Measurements from ENCODE around the gene CFAP298. TPM values are rescaled to one million over a fixed set of nuclear protein-coding genes. Genes with fewer than 3 reads are reported as not detected.

The CFAP298 gene
- total and polyA plus RNA-seq, 2 donors (not counting 1 experiment from before 2014, with no cell fraction given), result 22.0 to 29.2 TPM

GRCh38 chr21:32567626-32568025 is 44.6 kb downstream of the CFAP298 start:
- Mint-ChIP-seq H3K4me3 (no peak overlapping the region), H3K27me3 (peaks cover 35% of the 10 kb centered on the region), H3K4me1 (peaks cover 10% of the 10 kb centered on the region), H3K9me3 (ENCODE audit: insufficient read depth) (peaks cover 8% of the 10 kb centered on the region), H3K27ac (no peak overlapping the region)
- H3K9ac ChIP-seq (ENCODE audit: low read length), result no peak overlapping the region
- H3K4me3 ChIP-seq (ENCODE audit: control extremely low read depth in 1 of 5, extremely low read depth in 1 of 5, insufficient read depth in 1 of 5, low read depth in 2 of 5, low read length in 4 of 5), result no peak overlapping the region
- peaks cover 0 to 17% (median 9%) of the 10 kb centered on the region in 4 experiments for H3K27me3 ChIP-seq (replicated peaks in 1 of 4; ENCODE audit: control extremely low read depth in 1 of 4, control insufficient read depth in 3 of 4, insufficient read depth in 4 of 4, low read length in 3 of 4)
- TF ChIP-seq, protein P1, sequence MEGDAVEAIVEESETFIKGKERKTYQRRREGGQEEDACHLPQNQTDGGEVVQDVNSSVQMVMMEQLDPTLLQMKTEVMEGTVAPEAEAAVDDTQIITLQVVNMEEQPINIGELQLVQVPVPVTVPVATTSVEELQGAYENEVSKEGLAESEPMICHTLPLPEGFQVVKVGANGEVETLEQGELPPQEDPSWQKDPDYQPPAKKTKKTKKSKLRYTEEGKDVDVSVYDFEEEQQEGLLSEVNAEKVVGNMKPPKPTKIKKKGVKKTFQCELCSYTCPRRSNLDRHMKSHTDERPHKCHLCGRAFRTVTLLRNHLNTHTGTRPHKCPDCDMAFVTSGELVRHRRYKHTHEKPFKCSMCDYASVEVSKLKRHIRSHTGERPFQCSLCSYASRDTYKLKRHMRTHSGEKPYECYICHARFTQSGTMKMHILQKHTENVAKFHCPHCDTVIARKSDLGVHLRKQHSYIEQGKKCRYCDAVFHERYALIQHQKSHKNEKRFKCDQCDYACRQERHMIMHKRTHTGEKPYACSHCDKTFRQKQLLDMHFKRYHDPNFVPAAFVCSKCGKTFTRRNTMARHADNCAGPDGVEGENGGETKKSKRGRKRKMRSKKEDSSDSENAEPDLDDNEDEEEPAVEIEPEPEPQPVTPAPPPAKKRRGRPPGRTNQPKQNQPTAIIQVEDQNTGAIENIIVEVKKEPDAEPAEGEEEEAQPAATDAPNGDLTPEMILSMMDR (IDR thresholded peaks at IDR 0.05), result no peak
- no peak for TF ChIP-seq EZH2 (IDR thresholded peaks at IDR 0.05; ENCODE audit: borderline replicate concordance, insufficient read depth, low read depth, low read length, poor library complexity, severe bottlenecking)
- H3K36me3 ChIP-seq (replicated peaks in 1 of 2; ENCODE audit: control extremely low read depth in 1 of 2, control insufficient read depth in 1 of 2, extremely low read depth in 1 of 2, insufficient read depth in 2 of 2, low read length in 1 of 2), result no peaks in the 10 kb centered on the region
- H3K4me1 ChIP-seq (ENCODE audit: control insufficient read depth in 2 of 2, insufficient read depth in 2 of 2, low read length in 2 of 2), result peaks cover 4 to 6% of the 10 kb centered on the region in 2 donors
- H3K4me2 ChIP-seq (replicated peaks; ENCODE audit: low read depth, low read length, poor library complexity, severe bottlenecking), result no peak overlapping the region
- H2AFZ ChIP-seq (ENCODE audit: insufficient read depth, low read depth, low read length, poor library complexity, severe bottlenecking), result no peak overlapping the region
- no peaks in the 10 kb centered on the region for H3K79me2 ChIP-seq (ENCODE audit: control insufficient read depth, insufficient read depth, low read length)
- CTCF ChIA-PET, result interaction anchor here (0.5 kb wide), 1 partner anchor 784 kb away, joined by 3 read pairs; no protein-coding TSS in a partner anchor
- H3K9me3 ChIP-seq (ENCODE audit: control extremely low read depth in 1 of 3, control insufficient read depth in 2 of 3, insufficient read depth in 1 of 3, low read length in 2 of 3), result peaks cover 0 to 3% (median 0%) of the 10 kb centered on the region in 3 donors
- H4K20me1 ChIP-seq (ENCODE audit: control insufficient read depth, insufficient read depth, low read length, poor library complexity, severe bottlenecking), result no peaks in the 10 kb centered on the region
- WGBS (ENCODE audit: insufficient coverage), result 95% methylated on average over 7 of the region's 8 CpGs
- ATAC-seq (ENCODE audit: low read depth) (no peak), DNase-seq (no peak)
- POLR2A ChIA-PET, result no interaction called here
- intact Hi-C loops (cut with micrococcal nuclease), result no loop called here
- H3K27ac ChIP-seq (ENCODE audit: low read length in 2 of 2), result no peak overlapping the region

DNA sequence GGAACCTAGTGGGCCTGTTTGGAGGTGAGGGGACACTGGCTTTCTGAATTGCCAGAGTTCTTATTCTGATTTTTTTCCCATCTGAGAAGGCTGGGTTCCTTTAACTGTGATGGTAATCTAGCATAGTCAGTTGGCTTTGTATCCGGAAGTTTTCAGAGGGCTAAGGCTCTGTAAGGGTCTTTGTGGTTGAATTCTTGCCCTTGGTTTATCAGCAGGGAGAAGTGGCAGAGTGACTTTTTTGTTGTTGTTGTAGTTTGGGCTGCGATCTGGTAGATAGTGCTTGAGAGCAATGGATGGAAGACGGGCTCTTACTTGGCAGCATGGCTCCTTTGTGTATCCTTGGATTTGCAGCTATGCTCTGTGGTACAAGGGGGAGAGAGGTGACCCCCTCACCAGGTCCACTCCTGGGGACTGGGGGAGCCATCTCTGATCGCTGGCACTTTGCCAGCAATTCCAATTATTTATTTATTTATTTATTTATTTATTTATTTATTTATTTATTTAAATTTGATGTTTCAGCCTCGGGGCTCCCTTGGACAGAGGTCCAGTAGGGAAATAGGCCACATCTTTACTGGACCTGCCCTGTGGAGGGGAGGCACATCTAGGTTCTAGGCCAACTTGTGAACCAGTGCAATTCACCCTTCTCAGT is 45.3 kb downstream of the CFAP298 start:
- peaks cover 4 to 6% of the 10 kb centered on the region in 2 donors for H3K4me1 ChIP-seq (ENCODE audit: control insufficient read depth in 2 of 2, insufficient read depth in 2 of 2, low read length in 2 of 2)
- no peak overlapping the region for H3K4me2 ChIP-seq (replicated peaks; ENCODE audit: low read depth, low read length, poor library complexity, severe bottlenecking)
- ATAC-seq (ENCODE audit: low read depth), result no peak
- intact Hi-C loops (cut with micrococcal nuclease), result no loop called here
- H2AFZ ChIP-seq (ENCODE audit: insufficient read depth, low read depth, low read length, poor library complexity, severe bottlenecking), result no peak overlapping the region
- no peak overlapping the region for H3K9ac ChIP-seq (ENCODE audit: low read length)
- no peaks in the 10 kb centered on the region for H4K20me1 ChIP-seq (ENCODE audit: control insufficient read depth, insufficient read depth, low read length, poor library complexity, severe bottlenecking)
- H3K79me2 ChIP-seq (ENCODE audit: control insufficient read depth, insufficient read depth, low read length), result no peaks in the 10 kb centered on the region
- 93% methylated on average over 1 of the region's 5 CpGs for WGBS (ENCODE audit: insufficient coverage)
- Mint-ChIP-seq H3K27ac (no peak overlapping the region), H3K9me3 (ENCODE audit: insufficient read depth) (peaks cover 8% of the 10 kb centered on the region), H3K4me1 (peaks cover 10% of the 10 kb centered on the region), H3K27me3 (peaks cover 35% of the 10 kb centered on the region), H3K4me3 (no peak overlapping the region)
- no peak overlapping the region for H3K4me3 ChIP-seq (ENCODE audit: control extremely low read depth in 1 of 5, extremely low read depth in 1 of 5, insufficient read depth in 1 of 5, low read depth in 2 of 5, low read length in 4 of 5)
- H3K27ac ChIP-seq (ENCODE audit: low read length in 2 of 2), result no peak overlapping the region
- TF ChIP-seq, protein P1 (IDR thresholded peaks at IDR 0.05), result no peak
- TF ChIP-seq EZH2 (IDR thresholded peaks at IDR 0.05; ENCODE audit: borderline replicate concordance, insufficient read depth, low read depth, low read length, poor library complexity, severe bottlenecking), result no peak
- peaks cover 0 to 3% (median 0%) of the 10 kb centered on the region in 3 donors for H3K9me3 ChIP-seq (ENCODE audit: control extremely low read depth in 1 of 3, control insufficient read depth in 2 of 3, insufficient read depth in 1 of 3, low read length in 2 of 3)
- ChIA-PET POLR2A (no interaction called here), CTCF (interaction anchor here (0.5 kb wide), 1 partner anchor 783 kb away, joined by 3 read pairs; no protein-coding TSS in a partner anchor)
- H3K36me3 ChIP-seq (replicated peaks in 1 of 2; ENCODE audit: control extremely low read depth in 1 of 2, control insufficient read depth in 1 of 2, extremely low read depth in 1 of 2, insufficient read depth in 2 of 2, low read length in 1 of 2), result no peaks in the 10 kb centered on the region
- H3K27me3 ChIP-seq (replicated peaks in 1 of 4; ENCODE audit: control extremely low read depth in 1 of 4, control insufficient read depth in 3 of 4, insufficient read depth in 4 of 4, low read length in 3 of 4), result peaks cover 0 to 17% (median 9%) of the 10 kb centered on the region in 4 experiments
- DNase-seq, result no peak

All from B cell (primary cell).